Loucy (cell line): ENCODE data around the gene APH1A.

ENCODE experiments used
- H2AFZ ChIP-seq: fragments of 200-600 bp; sonication (generic); 2 replicates; pipeline ENCODE4 v1.6.0; 2016; ENCODE audit warnings: antibody characterized with exemption, mild to moderate bottlenecking, low read length, moderate library complexity
- H3F3A ChIP-seq: fragments of 200-600 bp; 2 replicates; pipeline ENCODE4 v1.6.0; 2016; ENCODE audit warnings: antibody characterized with exemption, low read depth, mild to moderate bottlenecking
- H3K27me3 ChIP-seq: fragments of 200-600 bp; sonication (generic); 2 replicates; pipeline ENCODE4 v1.6.1; 2014; ENCODE audit warnings: low read length, mild to moderate bottlenecking; ENCODE audit not compliant: insufficient read depth, poor library complexity, severe bottlenecking
- H3K36me3 ChIP-seq: fragments of 200-600 bp; sonication (generic); 2 replicates; pipeline ENCODE4 v1.6.1; 2016; ENCODE audit warnings: low read length; ENCODE audit not compliant: insufficient read depth
- H3K4me1 ChIP-seq: fragments of 200-600 bp; sonication (generic); 2 replicates; pipeline ENCODE4 v1.5.1; 2014; ENCODE audit warnings: low read length, mild to moderate bottlenecking; ENCODE audit not compliant: insufficient read depth, poor library complexity, severe bottlenecking
- H3K4me2 ChIP-seq: fragments of 200-600 bp; sonication (generic); 2 replicates; pipeline ENCODE4 v1.6.0; 2014; ENCODE audit warnings: antibody characterized with exemption, low read length, low read depth, mild to moderate bottlenecking; ENCODE audit not compliant: poor library complexity, severe bottlenecking
- H3K4me3 ChIP-seq: fragments of 200-600 bp; sonication (generic); 2 replicates; pipeline ENCODE4 v1.5.1; 2014; ENCODE audit warnings: low read length, mild to moderate bottlenecking, mixed read lengths; ENCODE audit not compliant: poor library complexity, severe bottlenecking
- H3K79me2 ChIP-seq: fragments of 200-600 bp; sonication (generic); 2 replicates; pipeline ENCODE4 v1.6.1; 2014; ENCODE audit warnings: low read length; ENCODE audit not compliant: insufficient read depth
- H3K9ac ChIP-seq: fragments of 200-600 bp; sonication (generic); 2 replicates; pipeline ENCODE4 v1.6.0; 2014; ENCODE audit warnings: mild to moderate bottlenecking, low read depth, low read length, moderate library complexity; ENCODE audit not compliant: poor library complexity, severe bottlenecking
- H3K9me2 ChIP-seq: fragments of 200-600 bp; sonication (generic); replicated peaks from 2 replicates; pipeline ENCODE4 v1.6.1; 2016; ENCODE audit warnings: low read depth, low read length, mixed read lengths
- H3K9me3 ChIP-seq: fragments of 200-600 bp; sonication (generic); 2 replicates; pipeline ENCODE4 v1.6.1; 2014; ENCODE audit warnings: mild to moderate bottlenecking, antibody characterized with exemption, low read length, low read depth; ENCODE audit not compliant: insufficient read depth
- H4K20me1 ChIP-seq: fragments of 200-600 bp; sonication (generic); 2 replicates; pipeline ENCODE4 v1.6.0; 2014; ENCODE audit warnings: antibody characterized with exemption, low read length, mild to moderate bottlenecking; ENCODE audit not compliant: insufficient read depth, poor library complexity, severe bottlenecking
- EZH2phosphoT487 ChIP-seq: fragments of 200-600 bp; IDR thresholded peaks from 2 replicates; pipeline ENCODE4 v1.6.1; 2018; ENCODE audit warnings: antibody characterized with exemption, mild to moderate bottlenecking, moderate library complexity, borderline replicate concordance
- TF ChIP-seq, protein P1 (sequence below): fragments of 200-600 bp; sonication (generic); conservative IDR thresholded peaks from 2 replicates; pipeline ENCODE4 v1.5.1; 2014; ENCODE audit warnings: mild to moderate bottlenecking, antibody characterized with exemption, low read length

Gene APH1A

DNA sequence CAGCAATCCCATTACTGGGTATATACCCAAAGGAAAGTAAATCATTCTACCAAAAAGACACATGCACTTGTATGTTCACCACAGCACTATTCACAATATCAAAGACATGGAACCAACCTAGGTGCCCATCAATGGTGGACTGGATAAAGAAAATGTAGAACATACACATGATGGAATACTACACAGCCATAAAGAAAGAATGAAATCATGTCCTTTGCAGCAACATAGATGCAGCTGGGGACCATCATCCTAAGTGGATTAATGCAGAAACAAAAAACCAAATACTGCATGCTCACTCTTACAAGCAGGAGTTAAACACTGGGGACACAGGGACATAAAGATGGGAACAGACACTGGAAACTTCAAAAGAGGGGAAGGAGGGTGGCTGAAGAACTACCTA, 41.6 kb downstream of the APH1A start:
- Histone ChIP-seq H3K79me2 (peaks cover 71% of the 10 kb centered on the region), H3K36me3 (peaks cover 62% of the 10 kb centered on the region), H3K4me3 (no peak overlapping the region), H4K20me1 (peaks cover 8% of the 10 kb centered on the region), H3K4me2 (no peak overlapping the region), H3K27me3 (no peaks in the 10 kb centered on the region), H3K9ac (no peak overlapping the region), H3F3A (no peaks in the 10 kb centered on the region), H3K9me2 (no peaks in the 10 kb centered on the region), H3K9me3 (no peaks in the 10 kb centered on the region), H3K4me1 (no peaks in the 10 kb centered on the region), H2AFZ (no peak overlapping the region)
- TF ChIP-seq EZH2phosphoT487 = no peak
- TF ChIP-seq, protein P1, sequence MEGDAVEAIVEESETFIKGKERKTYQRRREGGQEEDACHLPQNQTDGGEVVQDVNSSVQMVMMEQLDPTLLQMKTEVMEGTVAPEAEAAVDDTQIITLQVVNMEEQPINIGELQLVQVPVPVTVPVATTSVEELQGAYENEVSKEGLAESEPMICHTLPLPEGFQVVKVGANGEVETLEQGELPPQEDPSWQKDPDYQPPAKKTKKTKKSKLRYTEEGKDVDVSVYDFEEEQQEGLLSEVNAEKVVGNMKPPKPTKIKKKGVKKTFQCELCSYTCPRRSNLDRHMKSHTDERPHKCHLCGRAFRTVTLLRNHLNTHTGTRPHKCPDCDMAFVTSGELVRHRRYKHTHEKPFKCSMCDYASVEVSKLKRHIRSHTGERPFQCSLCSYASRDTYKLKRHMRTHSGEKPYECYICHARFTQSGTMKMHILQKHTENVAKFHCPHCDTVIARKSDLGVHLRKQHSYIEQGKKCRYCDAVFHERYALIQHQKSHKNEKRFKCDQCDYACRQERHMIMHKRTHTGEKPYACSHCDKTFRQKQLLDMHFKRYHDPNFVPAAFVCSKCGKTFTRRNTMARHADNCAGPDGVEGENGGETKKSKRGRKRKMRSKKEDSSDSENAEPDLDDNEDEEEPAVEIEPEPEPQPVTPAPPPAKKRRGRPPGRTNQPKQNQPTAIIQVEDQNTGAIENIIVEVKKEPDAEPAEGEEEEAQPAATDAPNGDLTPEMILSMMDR = no peak

DNA sequence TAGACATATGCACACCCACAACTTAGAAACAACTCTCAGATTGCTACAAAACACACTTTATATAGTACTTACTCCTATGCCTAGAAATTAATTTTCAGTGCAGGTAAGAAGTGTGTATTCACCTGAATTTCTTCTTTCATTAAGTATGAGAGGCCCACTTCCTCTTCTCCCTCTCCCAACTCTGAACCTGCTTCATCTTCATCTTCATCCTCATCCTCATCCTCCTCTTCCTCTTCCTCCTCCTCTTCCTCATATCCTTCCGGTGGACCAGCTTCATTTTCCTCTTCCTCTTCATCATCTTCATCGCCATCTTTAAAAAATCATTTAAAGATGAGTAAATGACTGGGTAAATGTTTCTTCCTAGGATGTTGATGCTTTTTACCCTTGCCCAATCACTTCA, 42.3 kb downstream of the APH1A start:
- no peak for TF ChIP-seq EZH2phosphoT487
- TF ChIP-seq, protein P1 = no peak
- Histone ChIP-seq H4K20me1 (peaks cover 5% of the 10 kb centered on the region), H3K79me2 (peaks cover 64% of the 10 kb centered on the region), H3K27me3 (no peaks in the 10 kb centered on the region), H3K4me1 (no peaks in the 10 kb centered on the region), H3K36me3 (peaks cover 62% of the 10 kb centered on the region), H3K9me3 (no peaks in the 10 kb centered on the region), H3K9me2 (no peaks in the 10 kb centered on the region), H3K9ac (no peak overlapping the region), H2AFZ (no peak overlapping the region), H3K4me2 (no peak overlapping the region), H3K4me3 (no peak overlapping the region), H3F3A (no peaks in the 10 kb centered on the region)

DNA sequence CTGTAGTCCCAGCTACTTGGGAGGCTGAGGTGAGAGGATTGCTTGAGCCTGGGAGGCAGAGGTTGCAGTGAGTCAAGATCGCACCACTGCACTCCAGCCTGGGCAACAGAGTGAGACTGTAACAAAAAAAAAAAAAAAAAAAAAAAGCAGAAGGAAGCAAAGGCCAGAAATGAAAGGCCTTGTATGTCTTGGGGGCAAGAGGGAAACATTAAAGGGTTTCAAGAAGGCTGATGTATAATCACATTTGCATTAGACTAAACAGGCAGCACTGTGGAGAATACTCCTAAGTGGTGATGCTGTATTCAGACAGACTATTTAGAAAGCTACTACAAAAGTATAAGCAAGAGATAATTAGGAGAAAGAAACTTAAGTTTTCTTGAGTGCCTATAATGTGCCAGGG, 43.3 kb downstream of the APH1A start:
- no peak overlapping the region for H3K9ac ChIP-seq
- TF ChIP-seq EZH2phosphoT487 = no peak
- TF ChIP-seq, protein P1 = no peak
- H3K9me3 ChIP-seq = no peaks in the 10 kb centered on the region
- H3K36me3 ChIP-seq = peaks cover 66% of the 10 kb centered on the region
- no peaks in the 10 kb centered on the region for H3K9me2 ChIP-seq
- no peaks in the 10 kb centered on the region for H3F3A ChIP-seq
- peaks cover 54% of the 10 kb centered on the region for H3K79me2 ChIP-seq
- H3K27me3 ChIP-seq = no peaks in the 10 kb centered on the region
- H3K4me2 ChIP-seq = no peak overlapping the region
- H2AFZ ChIP-seq = no peak overlapping the region
- no peaks in the 10 kb centered on the region for H4K20me1 ChIP-seq
- H3K4me1 ChIP-seq = no peaks in the 10 kb centered on the region
- H3K4me3 ChIP-seq = no peak overlapping the region
